ENCODE results near the gene KIAA1755. TPM values are rescaled to one million over a fixed set of nuclear protein-coding genes. Genes with fewer than 3 reads are reported as not detected.
A peak's percentile ranks its signal among the peaks of the same experiment; 100 is the strongest.

Gene KIAA1755
- total and polyA plus RNA-seq, 2 of the 4 experiments (the other 2 are of a cell fraction) = 2.5 to 5.1 TPM

DNA sequence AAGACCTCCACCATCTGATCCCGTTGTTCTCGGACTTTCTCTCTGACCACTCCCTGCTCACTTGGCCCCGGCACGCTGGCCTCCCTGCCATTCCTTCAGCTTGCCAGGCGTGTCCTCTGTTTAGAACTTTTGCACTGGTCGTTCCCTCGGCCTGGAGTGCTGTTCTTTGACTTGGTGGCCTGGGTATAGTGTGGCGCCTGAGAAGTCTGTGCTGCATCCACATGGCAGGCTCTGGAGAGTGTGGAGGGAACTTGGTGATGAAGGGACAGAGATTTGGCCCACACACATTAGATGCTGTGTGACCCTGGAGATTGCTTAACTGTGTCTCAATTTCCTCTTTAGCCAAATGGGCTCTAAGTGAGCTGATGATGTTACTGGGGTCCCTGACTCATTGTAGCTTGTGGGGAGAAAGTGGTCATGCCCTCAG, 82.5 kb downstream of the KIAA1755 start:
- DNase-seq = peak; percentile 38
- in situ Hi-C loops (cut with MboI; ENCODE audit: low sequenced_read_pairs) = no loop called here
- Histone ChIP-seq H4K8ac (ENCODE audit: low read depth in 2 of 2, low read length in 2 of 2) (no peak overlapping the region), H3K18ac (ENCODE audit: low read depth, low read length) (no peak overlapping the region), H2AK9ac (replicated peaks; ENCODE audit: low read depth, low read length, poor library complexity) (peak overlapping the region; percentile 33), H4K5ac (ENCODE audit: low read depth, low read length) (no peak overlapping the region), H3K27ac (ENCODE audit: insufficient read depth, low read length) (no peak overlapping the region), H4K91ac (ENCODE audit: insufficient read depth, low read depth, low read length) (peak overlapping the region; percentile 16; the same call in 1 of the 2 replicates), H3K23ac (ENCODE audit: low read depth, low read length) (peak overlapping the region; percentile 15; the same call in 1 of the 2 replicates), H3K9me1 (ENCODE audit: insufficient read depth, low read length) (peaks cover 5% of the 10 kb centered on the region; the same call in 1 of the 2 replicates), H3K56ac (ENCODE audit: extremely low read depth, insufficient read depth, low read length) (no peak overlapping the region), H3K79me1 (ENCODE audit: low read depth in 1 of 2, low read length in 2 of 2) (no peaks in the 10 kb centered on the region), H3K36me3 (ENCODE audit: control insufficient read depth, insufficient read depth, low read length) (no peaks in the 10 kb centered on the region), H2BK20ac (ENCODE audit: low read depth, low read length) (peak overlapping the region; percentile 68; the same call in 1 of the 2 replicates), H2AFZ (replicated peaks; ENCODE audit: low read length, poor library complexity) (peak overlapping the region; percentile 37), H3K9ac (ENCODE audit: low read depth, low read length) (no peak overlapping the region), H3K27me3 (ENCODE audit: control insufficient read depth, insufficient read depth, low read length) (no peaks in the 10 kb centered on the region), H3K4ac (ENCODE audit: low read depth, low read length) (no peak overlapping the region), H2BK15ac (ENCODE audit: low read depth, low read length) (no peak overlapping the region; the same call in 2 of the 3 replicates), H4K20me1 (ENCODE audit: insufficient read depth, low read length) (no peaks in the 10 kb centered on the region), H3K14ac (replicated peaks; ENCODE audit: low read depth, low read length) (no peak overlapping the region), H3K4me3 (ENCODE audit: insufficient read depth, low read depth, low read length) (no peak overlapping the region), H3K9me3 (ENCODE audit: control insufficient read depth, insufficient read depth, low read length) (peaks cover 5% of the 10 kb centered on the region; the same call in 1 of the 2 replicates), H2AK5ac (ENCODE audit: low read depth, low read length) (peak overlapping the region; percentile 62), H3K4me2 (ENCODE audit: low read depth, low read length) (no peak overlapping the region), H3K4me1 (ENCODE audit: control insufficient read depth, insufficient read depth, low read length) (peaks cover 6% of the 10 kb centered on the region), H2BK5ac (ENCODE audit: low read depth, low read length, poor library complexity, severe bottlenecking) (no peak overlapping the region), H2BK120ac (ENCODE audit: low read depth, low read length) (peak overlapping the region; percentile 16; the same call in 1 of the 2 replicates)
- no TSS peak for BruUV-seq (replicated peaks)
- TF ChIP-seq RFX5 (IDR thresholded peaks at IDR 0.05; ENCODE audit: low read depth, low read length) = no peak
- TF ChIP-seq RCOR1 (IDR thresholded peaks at IDR 0.05; ENCODE audit: insufficient replicate concordance, low read length) = no peak
- TF ChIP-seq CEBPB (IDR thresholded peaks at IDR 0.05; ENCODE audit: low read depth, low read length) = peak; percentile 82
- no peak for ATAC-seq (ENCODE audit: low read depth)
- ChIA-PET POLR2A (ENCODE audit: unreplicated experiment) (no interaction called here), CTCF (no interaction called here)
- 80% methylated on average over 3 of the region's 8 CpGs; no CpG with 5 or more reads in 1 of the 2 experiments for WGBS, 2 experiments (ENCODE audit: extremely low coverage in 2 of 2, insufficient read length in 1 of 2)
- intact Hi-C loops (cut with micrococcal nuclease) = no loop called here
- dilution Hi-C loops (cut with HindIII; ENCODE audit: low sequenced_read_pairs, unreplicated experiment) = no loop called here

Measured in IMR-90 (cell line).